Medulla oblongata (tissue), 1 donor: ENCODE data around the gene GPNMB.
"Not testable (repeated sequence)": the region's sequence is repeated elsewhere in the genome, so short reads cannot be mapped to it uniquely, and the experiment has no call there.

ENCODE experiments used
- DNase-seq: peaks from one replicate; pipeline ENCODE4 v3.0.0-alpha.2; 2015; ENCODE audit errors: extremely low spot score

GPNMB gene

GRCh38 chr7:23299770-23300300 lies 53.3 kb downstream of the GPNMB start:
- DNase-seq = peak; percentile 13

DNA sequence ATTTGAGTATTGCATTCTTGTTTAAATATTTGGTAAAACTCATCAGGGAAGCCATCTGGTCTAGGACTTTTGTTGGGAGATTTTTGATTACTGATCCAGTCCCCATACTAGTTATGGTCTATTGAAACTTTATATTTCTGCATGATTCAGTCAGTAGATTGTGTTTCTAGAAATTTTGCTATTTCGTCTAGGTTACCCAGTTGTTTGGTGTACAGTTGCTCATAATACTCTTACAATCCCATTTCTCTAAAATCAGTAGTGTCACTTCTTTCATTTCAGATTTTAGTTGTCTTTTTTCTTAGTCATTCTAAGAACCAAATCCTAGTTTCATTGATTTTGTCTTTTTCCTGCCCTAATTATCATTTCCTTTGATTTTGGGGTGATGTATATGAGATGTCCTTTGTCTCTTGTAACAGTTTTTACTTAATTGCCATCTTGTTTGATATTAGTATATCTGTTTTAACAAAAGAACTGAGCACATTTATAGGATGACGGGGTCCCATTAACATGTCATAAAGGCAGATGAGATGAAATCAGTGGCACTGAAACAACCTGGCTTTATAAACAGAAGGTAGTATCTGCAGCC lies 60.5 kb downstream of the GPNMB start:
- no peak for DNase-seq

- no peak for DNase-seq
Measured at GRCh38 chr7:23308754-23309153, 62.2 kb downstream of the GPNMB start.

- not testable (repeated sequence) for DNase-seq
Measured at GRCh38 chr7:23312141-23312540, 65.6 kb downstream of the GPNMB start.

- no peak for DNase-seq
Measured at GRCh38 chr7:23315366-23315765, 68.8 kb downstream of the GPNMB start.
